ENCODE measurements around the gene GDA.

DNA sequence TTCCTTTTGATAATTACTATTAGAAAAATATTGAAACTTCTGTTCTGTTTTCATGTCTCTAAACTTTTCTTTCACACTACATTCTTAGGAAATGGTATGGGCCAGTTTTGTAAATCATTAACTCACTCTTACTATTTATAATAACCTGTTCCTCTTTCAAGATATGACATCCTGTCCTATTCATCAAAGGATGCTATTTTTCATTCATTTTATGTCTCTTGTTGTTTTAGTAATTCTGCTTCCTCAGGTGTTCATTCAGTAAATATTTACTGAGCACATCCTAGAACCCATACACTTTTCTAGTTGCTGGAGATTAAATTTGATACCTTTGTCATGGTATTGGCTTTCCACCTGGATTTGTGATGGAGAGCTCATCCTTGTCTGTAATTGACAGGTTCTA is 58.0 kb downstream of the GDA start:
- TF ChIP-seq POLR2A (IDR thresholded peaks at IDR 0.05): no peak
- TF ChIP-seq, protein P1, sequence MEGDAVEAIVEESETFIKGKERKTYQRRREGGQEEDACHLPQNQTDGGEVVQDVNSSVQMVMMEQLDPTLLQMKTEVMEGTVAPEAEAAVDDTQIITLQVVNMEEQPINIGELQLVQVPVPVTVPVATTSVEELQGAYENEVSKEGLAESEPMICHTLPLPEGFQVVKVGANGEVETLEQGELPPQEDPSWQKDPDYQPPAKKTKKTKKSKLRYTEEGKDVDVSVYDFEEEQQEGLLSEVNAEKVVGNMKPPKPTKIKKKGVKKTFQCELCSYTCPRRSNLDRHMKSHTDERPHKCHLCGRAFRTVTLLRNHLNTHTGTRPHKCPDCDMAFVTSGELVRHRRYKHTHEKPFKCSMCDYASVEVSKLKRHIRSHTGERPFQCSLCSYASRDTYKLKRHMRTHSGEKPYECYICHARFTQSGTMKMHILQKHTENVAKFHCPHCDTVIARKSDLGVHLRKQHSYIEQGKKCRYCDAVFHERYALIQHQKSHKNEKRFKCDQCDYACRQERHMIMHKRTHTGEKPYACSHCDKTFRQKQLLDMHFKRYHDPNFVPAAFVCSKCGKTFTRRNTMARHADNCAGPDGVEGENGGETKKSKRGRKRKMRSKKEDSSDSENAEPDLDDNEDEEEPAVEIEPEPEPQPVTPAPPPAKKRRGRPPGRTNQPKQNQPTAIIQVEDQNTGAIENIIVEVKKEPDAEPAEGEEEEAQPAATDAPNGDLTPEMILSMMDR (IDR thresholded peaks at IDR 0.05): no peak

All from lower leg skin (tissue), 3 donors.